KBM-7 (cell line): ENCODE measurements around the gene OXTR.
"Not testable (repeated sequence)": the region's sequence is repeated elsewhere in the genome, so short reads cannot be mapped to it uniquely, and the experiment has no call there.

Source experiments
- DNase-seq: peaks from one replicate; pipeline ENCODE4 v3.0.0-alpha.2; 2015
- in situ Hi-C: fragments of 300-500 bp; cut with MboI; formaldehyde crosslinking; loops from 2 replicates; pipeline ENCODE4 v1.14.3; 2020; ENCODE audit warnings: low sequenced_read_pairs, low pct_unique_long_range_greater_than_20kb, mixed read lengths

Gene OXTR

GRCh38 chr3:8723612-8724011 is 45.8 kb downstream of the OXTR start:
- no peak for DNase-seq

GRCh38 chr3:8722808-8723207 is 46.6 kb downstream of the OXTR start:
- no peak for DNase-seq
- in situ Hi-C loops: no loop called here

More at GRCh38 chr3:8723612-8724011, 45.8 kb downstream of the OXTR start:
- in situ Hi-C loops: no loop called here

- in situ Hi-C loops, DNase-seq: not testable (repeated sequence)
Observed at GRCh38 chr3:8715757-8716156, 53.7 kb downstream of the OXTR start.

- no peak for DNase-seq
- in situ Hi-C loops: no loop called here
Observed at GRCh38 chr3:8713901-8714759, 55.3 kb downstream of the OXTR start.

GRCh38 chr3:8712908-8713255 is 56.5 kb downstream of the OXTR start:
- DNase-seq: no peak

GRCh38 chr3:8712045-8712907 is 57.1 kb downstream of the OXTR start:
- DNase-seq: no peak
- in situ Hi-C loops: no loop called here

More at GRCh38 chr3:8712908-8713255, 56.5 kb downstream of the OXTR start:
- in situ Hi-C loops: no loop called here

GRCh38 chr3:8709801-8710507 is 59.5 kb downstream of the OXTR start:
- in situ Hi-C loops: no loop called here
- no peak for DNase-seq

- in situ Hi-C loops: no loop called here
Observed at GRCh38 chr3:8709287-8709686, 60.1 kb downstream of the OXTR start.

GRCh38 chr3:8705575-8705974 is 63.8 kb downstream of the OXTR start:
- no peak for DNase-seq
- in situ Hi-C loops: no loop called here

More at GRCh38 chr3:8709287-8709686, 60.1 kb downstream of the OXTR start:
- DNase-seq: no peak

GRCh38 chr3:8702560-8702959 is 66.9 kb downstream of the OXTR start:
- peak; percentile 8 for DNase-seq

More at GRCh38 chr3:8702560-8702959, 66.9 kb downstream of the OXTR start:
- in situ Hi-C loops: no loop called here
